K562 (cell line): ENCODE results near the gene TIPARP. TPM values are rescaled to one million over a fixed set of nuclear protein-coding genes. Genes with fewer than 3 reads are reported as not detected.

Source experiments
- ATAC-seq: fragments of 200-7000 bp; cut with Tn5 transposase; 3 replicates; pipeline ENCODE4 v1.9.1; 2020; ENCODE audit warnings: moderate library complexity
- BruUV-seq: library from RNA; stranded (reverse); fragments of 400-500 nt; replicated peaks from 2 replicates; lab custom pipeline; 2021; lab: Mats Ljungman, UMichigan
- CTCF ChIA-PET: fragments of 300-600 bp; formaldehyde crosslinking; extraction: SDS; loops from one replicate; lab custom pipeline; 2021; ENCODE audit warnings: low intra/inter-chr PET ratio; lab: Yijun Ruan, JAX
- POLR2A ChIA-PET: fragments of 300-600, 350-650 bp; sonication (Branson Sonifier 250); formaldehyde crosslinking; extraction: SDS; loops from one replicate; lab custom pipeline; 2021; ENCODE audit warnings: antibody characterized with exemption, inconsistent platforms; lab: Yijun Ruan, JAX
- DNase-seq, 4 experiments: peaks; one replicate each; pipeline versions ENCODE4 v3.0.0 to v3.0.0-alpha.2; 2011 to 2018; ENCODE audit warnings: low spot score in 3 of 4, mixed read lengths in 3 of 4; ENCODE audit errors: extremely low read depth in 1 of 4
- FAIRE-seq: peaks from 2 replicates; lab custom pipeline; 2011; peaks lifted over from hg19 to GRCh38; lab: Jason Lieb, UNC
- H2AFZ ChIP-seq: 2 replicates; pipeline ENCODE4 v1.6.0; 2011; ENCODE audit warnings: low read depth, low read length, control low read depth, inconsistent platforms
- H3K27ac ChIP-seq: fragments of 200-600 bp; 3 replicates; pipeline ENCODE4 v1.8.0; 2011; ENCODE audit warnings: low read depth, mild to moderate bottlenecking, control low read depth, inconsistent platforms, low read length, moderate library complexity, mixed read lengths; ENCODE audit errors: extremely low read depth
- H3K27me3 ChIP-seq, 2 experiments: fragments of 300-600 bp in 1 of 2; 2 replicates in 1 of 2; 3 replicates in 1 of 2; pipeline versions ENCODE4 v1.6.0 to v1.8.0; 2011; ENCODE audit warnings: inconsistent platforms in 2 of 2, low read length in 2 of 2, mild to moderate bottlenecking in 1 of 2, mixed read lengths in 1 of 2, moderate library complexity in 1 of 2; ENCODE audit not compliant: control insufficient read depth in 2 of 2, insufficient read depth in 2 of 2
- H3K36me3 ChIP-seq: fragments of 300-600 bp; 3 replicates; pipeline ENCODE4 v1.8.0; 2011; ENCODE audit warnings: mild to moderate bottlenecking, low read length, inconsistent platforms; ENCODE audit not compliant: control insufficient read depth, insufficient read depth
- H3K4me1 ChIP-seq, 2 experiments: fragments of 200-600 bp in 1 of 2; replicated peaks in 1 of 2; 2 replicates in 1 of 2; 3 replicates in 1 of 2; pipeline versions ENCODE4 v1.5.1 to v1.8.0; 2011; ENCODE audit warnings: inconsistent platforms in 2 of 2, low read length in 2 of 2, mild to moderate bottlenecking in 1 of 2, mixed read lengths in 1 of 2, moderate library complexity in 1 of 2; ENCODE audit not compliant: control insufficient read depth in 2 of 2, insufficient read depth in 2 of 2
- H3K4me2 ChIP-seq: 2 replicates; pipeline ENCODE4 v1.6.1; 2011; ENCODE audit warnings: low read length, control low read depth, inconsistent platforms, mixed read lengths; ENCODE audit not compliant: insufficient read depth
- H3K4me3 ChIP-seq: fragments of 200-600 bp; sonication (generic), shearing (Covaris generic); 2 replicates; pipeline ENCODE4 v1.5.1; 2016; ENCODE audit warnings: control low read depth, inconsistent platforms
- H3K79me2 ChIP-seq: fragments of 200-600 bp; 3 replicates; pipeline ENCODE4 v1.8.0; 2011; ENCODE audit warnings: low read length, inconsistent platforms; ENCODE audit not compliant: control insufficient read depth, insufficient read depth
- H3K9ac ChIP-seq, 2 experiments: 2 replicates each; pipeline versions ENCODE4 v1.6.0 to v1.6.1; 2011; ENCODE audit warnings: low read depth in 2 of 2, low read length in 2 of 2, control low read depth in 1 of 2, inconsistent platforms in 1 of 2, mild to moderate bottlenecking in 1 of 2, mixed read lengths in 1 of 2; ENCODE audit not compliant: insufficient read depth in 1 of 2
- H3K9me1 ChIP-seq: one replicate; pipeline ENCODE4 v1.6.0; 2011; ENCODE audit warnings: inconsistent platforms, mild to moderate bottlenecking, low read length, moderate library complexity; ENCODE audit not compliant: control insufficient read depth, insufficient read depth
- H3K9me3 ChIP-seq: replicated peaks from 2 replicates; pipeline ENCODE4 v1.5.1; 2011; ENCODE audit warnings: low read depth, low read length, inconsistent platforms; ENCODE audit not compliant: control insufficient read depth, insufficient read depth
- H4K20me1 ChIP-seq: replicated peaks from 2 replicates; pipeline ENCODE4 v1.6.1; 2011; ENCODE audit warnings: low read length, inconsistent platforms, mixed read lengths; ENCODE audit not compliant: control insufficient read depth, insufficient read depth
- ARID2 ChIP-seq: fragments of 450-650 bp; IDR thresholded peaks from 2 replicates; pipeline ENCODE4 v1.6.1; 2017; ENCODE audit warnings: antibody characterized with exemption, mild to moderate bottlenecking
- CAMTA2 ChIP-seq: fragments of 250-450 bp; sonication (Bioruptor Pico); conservative IDR thresholded peaks from 2 replicates; pipeline ENCODE4 v1.5.1; 2022
- CHD2 ChIP-seq: IDR thresholded peaks from 2 replicates; pipeline ENCODE4 v1.6.1; 2011; ENCODE audit warnings: low read depth, low read length
- ESRRB ChIP-seq: fragments of 250-450 bp; sonication (Bioruptor Pico); IDR thresholded peaks from 2 replicates; pipeline ENCODE4 v1.5.0; 2020; ENCODE audit warnings: mild to moderate bottlenecking, moderate library complexity, borderline replicate concordance
- ETS2 ChIP-seq: IDR thresholded peaks from 2 replicates; pipeline ENCODE4 v1.6.1; 2016; ENCODE audit warnings: borderline replicate concordance, missing genetic modification characterization, mild to moderate bottlenecking, moderate library complexity, missing compliant biosample characterization; ENCODE audit not compliant: poor library complexity, severe bottlenecking
- FOS ChIP-seq: IDR thresholded peaks from 3 replicates; pipeline ENCODE4 v1.6.1; 2011; ENCODE audit not compliant: insufficient read length; ENCODE audit errors: extremely low read depth
- GABPB2 ChIP-seq: fragments of 250-450 bp; sonication (Bioruptor Pico); conservative IDR thresholded peaks from 2 replicates; pipeline ENCODE4 v1.5.1; 2021; ENCODE audit warnings: mild to moderate bottlenecking
- HES1 ChIP-seq: fragments of 450-650 bp; IDR thresholded peaks from 2 replicates; pipeline ENCODE4 v1.6.1; 2016; ENCODE audit warnings: low read depth, mild to moderate bottlenecking, moderate library complexity
- JUND ChIP-seq, 2 experiments: IDR thresholded peaks; 2 replicates in 1 of 2; 3 replicates in 1 of 2; pipeline ENCODE4 v1.6.1; 2011; ENCODE audit warnings: borderline replicate concordance in 2 of 2, low read depth in 2 of 2, low read length in 2 of 2, improper control_type of control experiment in 1 of 2, missing biosample characterization in 1 of 2, missing genetic modification characterization in 1 of 2, missing genetic modification reagents in 1 of 2
- KAT8 ChIP-seq: fragments of 450-650 bp; IDR thresholded peaks from 2 replicates; pipeline ENCODE4 v1.6.1; 2016; ENCODE audit warnings: low read depth, mild to moderate bottlenecking
- KLF16 ChIP-seq: IDR thresholded peaks from 2 replicates; pipeline ENCODE4 v1.6.1; 2016; ENCODE audit warnings: antibody characterized with exemption
- PTRF ChIP-seq: fragments of 450-650 bp; IDR thresholded peaks from 2 replicates; pipeline ENCODE4 v1.6.1; 2016; ENCODE audit warnings: mild to moderate bottlenecking, missing genetic modification characterization, missing compliant biosample characterization
- SMARCA5 ChIP-seq: fragments of 450-650 bp; IDR thresholded peaks from 2 replicates; pipeline ENCODE4 v1.6.1; 2016
- ZBTB5 ChIP-seq: fragments of 450-650 bp; IDR thresholded peaks from 2 replicates; pipeline ENCODE4 v1.6.1; 2017; ENCODE audit warnings: antibody characterized with exemption
- ZNF224 ChIP-seq: sonication (generic); formaldehyde crosslinking; IDR thresholded peaks from 2 replicates; pipeline ENCODE4 v1.8.0; 2022; ENCODE audit warnings: mild to moderate bottlenecking, missing genetic modification reagents
- ZNF274 ChIP-seq: IDR thresholded peaks from 2 replicates; pipeline ENCODE4 v1.6.1; 2011; ENCODE audit warnings: low read depth, mild to moderate bottlenecking, low read length, moderate library complexity, borderline replicate concordance
- ZNF354B ChIP-seq: fragments of 250-450 bp; sonication (Bioruptor Pico); IDR thresholded peaks from 2 replicates; pipeline ENCODE4 v1.4.0; 2020
- ZNF445 ChIP-seq: fragments of 250-450 bp; sonication (Bioruptor Pico); IDR thresholded peaks from 2 replicates; pipeline ENCODE4 v1.4.0; 2020; ENCODE audit warnings: low read depth, mild to moderate bottlenecking, moderate library complexity
- ZNF583 ChIP-seq: fragments of 250-450 bp; sonication (Bioruptor Pico); IDR thresholded peaks from 2 replicates; pipeline ENCODE4 v1.4.0; 2020
- ZNF695 ChIP-seq: fragments of 450-650 bp; formaldehyde crosslinking; IDR thresholded peaks from 2 replicates; pipeline ENCODE4 v1.4.0; 2020; ENCODE audit warnings: mild to moderate bottlenecking, moderate library complexity
- WGBS: fragments of 100-300 bp; shearing (Covaris generic); methylation state at CpG from one replicate; pipeline ENCODE4 v1.1.6; 2016; ENCODE audit warnings: low coverage, mixed read lengths; ENCODE audit not compliant: insufficient coverage; ENCODE audit errors: missing lambda C conversion rate; 5-methylcytosine and 5-hydroxymethylcytosine counted together
- in situ Hi-C: fragments of 300-500 bp; cut with MboI; formaldehyde crosslinking; loops from 4 replicates; pipeline ENCODE4 v1.15.0; 2018; ENCODE audit warnings: inconsistent platforms, mixed read lengths
- intact Hi-C: fragments of 100-400 bp; cut with micrococcal nuclease; formaldehyde crosslinking; loops from 2 replicates; pipeline ENCODE4 v1.14.2; 2022
- polyA plus RNA-seq, 8 experiments: library from polyadenylated mRNA; depleted of rRNA in 4 of 8; stranded (reverse) in 5 of 8; unstranded in 3 of 8; fragments of >200 nt; fragmentation: Nextera tagmentation in 2 of 8; fragmentation: Illumina TruSeq in 1 of 8; extraction: Ambion mirVana in 2 of 8; extraction: Trizol in 1 of 8; gene quantifications; 2 replicates each; pipeline versions ENCODE4 v1.2.1 to v1.2.3, GENCODE V29; 2011 to 2014; ENCODE audit warnings: inconsistent platforms in 1 of 8, missing spikeins in 1 of 8
- total RNA-seq, 7 experiments: library from RNA; depleted of rRNA in 6 of 7; stranded (reverse); fragments of >200 nt in 6 of 7; fragmentation: Illumina TruSeq in 2 of 7; extraction: Trizol in 2 of 7; gene quantifications; 2 replicates each; pipeline versions ENCODE4 v1.2.1 to v1.2.3, GENCODE V29; 2011 to 2021; ENCODE audit warnings: low replicate concordance in 1 of 7

The TIPARP gene
- total and polyA plus RNA-seq, 9 of the 15 experiments (the other 6 are each of a cell fraction or from before 2014, with no cell fraction given) = 2.4 to 29.4 (median 15.1) TPM

GRCh38 chr3:156628836-156629618 is 45.4 kb upstream of the TIPARP start:
- no peak for ATAC-seq
- H3K9me3 ChIP-seq = no peaks in the 10 kb centered on the region
- intact Hi-C loops = no loop called here
- CTCF ChIA-PET = no interaction called here
- no peak for TF ChIP-seq ZNF583
- no peak for TF ChIP-seq CHD2
- TF ChIP-seq SMARCA5 = no peak
- no peak for TF ChIP-seq ZNF445
- TF ChIP-seq ZNF224 (CRISPR knock-in tag) = no peak
- no peak for TF ChIP-seq ZNF274
- TF ChIP-seq ZNF354B = no peak
- no peak for TF ChIP-seq HES1
- no peak for TF ChIP-seq FOS
- TF ChIP-seq ZNF695 (CRISPR knock-in tag) = no peak
- no peak for TF ChIP-seq KLF16
- TF ChIP-seq PTRF (tag) = no peak
- TF ChIP-seq KAT8 = no peak
- no peak for TF ChIP-seq ARID2
- no peak for TF ChIP-seq ZBTB5
- no peak for TF ChIP-seq GABPB2
- no peak for TF ChIP-seq JUND (IDR thresholded peaks at IDR 0.05; ENCODE audit: borderline replicate concordance, low read depth, low read length)
- TF ChIP-seq JUND (tag; IDR thresholded peaks at IDR 0.05; ENCODE audit: borderline replicate concordance, low read depth, low read length) = no peak
- TF ChIP-seq ETS2 (tag) = no peak
- no peak for TF ChIP-seq ESRRB (CRISPR knock-in tag)
- TF ChIP-seq CAMTA2 (CRISPR knock-in tag) = no peak
- TF ChIP-seq, all 486 proteins: peak for 0
- H3K4me3 ChIP-seq = no peak overlapping the region
- H3K4me1 ChIP-seq = peaks cover 0 to under 1% of the 10 kb centered on the region in 2 experiments; a peak in 2 of 5 replicates
- DNase-seq (no peak), FAIRE-seq (no peak)
- H3K79me2 ChIP-seq = no peaks in the 10 kb centered on the region
- no peak overlapping the region for H3K9ac ChIP-seq
- no peaks in the 10 kb centered on the region for H3K9me1 ChIP-seq
- H3K4me2 ChIP-seq = no peak overlapping the region
- no TSS peak for BruUV-seq
- no peak overlapping the region for H3K27ac ChIP-seq
- POLR2A ChIA-PET = interaction anchor here (0.8 to 2.0 kb wide), 3 partner anchors 23 to 74 kb away, joined by 3 to 6 read pairs (median 5); partner anchors contain the start of gene SSR3
- in situ Hi-C loops = no loop called here
- 38% methylated on average over 5 of the region's 5 CpGs for WGBS
- no peaks in the 10 kb centered on the region; a peak in 1 of 5 replicates for H3K27me3 ChIP-seq
- no peaks in the 10 kb centered on the region for H3K36me3 ChIP-seq
- no peaks in the 10 kb centered on the region for H4K20me1 ChIP-seq
- H2AFZ ChIP-seq = no peak overlapping the region
